AG20443 (cell line): ENCODE results near the gene KIF26A.

Experiments
- DNase-seq: peaks from one replicate; pipeline ENCODE4 v3.0.0; 2012; ENCODE audit warnings: low spot score, mixed read lengths

KIF26A gene

DNA sequence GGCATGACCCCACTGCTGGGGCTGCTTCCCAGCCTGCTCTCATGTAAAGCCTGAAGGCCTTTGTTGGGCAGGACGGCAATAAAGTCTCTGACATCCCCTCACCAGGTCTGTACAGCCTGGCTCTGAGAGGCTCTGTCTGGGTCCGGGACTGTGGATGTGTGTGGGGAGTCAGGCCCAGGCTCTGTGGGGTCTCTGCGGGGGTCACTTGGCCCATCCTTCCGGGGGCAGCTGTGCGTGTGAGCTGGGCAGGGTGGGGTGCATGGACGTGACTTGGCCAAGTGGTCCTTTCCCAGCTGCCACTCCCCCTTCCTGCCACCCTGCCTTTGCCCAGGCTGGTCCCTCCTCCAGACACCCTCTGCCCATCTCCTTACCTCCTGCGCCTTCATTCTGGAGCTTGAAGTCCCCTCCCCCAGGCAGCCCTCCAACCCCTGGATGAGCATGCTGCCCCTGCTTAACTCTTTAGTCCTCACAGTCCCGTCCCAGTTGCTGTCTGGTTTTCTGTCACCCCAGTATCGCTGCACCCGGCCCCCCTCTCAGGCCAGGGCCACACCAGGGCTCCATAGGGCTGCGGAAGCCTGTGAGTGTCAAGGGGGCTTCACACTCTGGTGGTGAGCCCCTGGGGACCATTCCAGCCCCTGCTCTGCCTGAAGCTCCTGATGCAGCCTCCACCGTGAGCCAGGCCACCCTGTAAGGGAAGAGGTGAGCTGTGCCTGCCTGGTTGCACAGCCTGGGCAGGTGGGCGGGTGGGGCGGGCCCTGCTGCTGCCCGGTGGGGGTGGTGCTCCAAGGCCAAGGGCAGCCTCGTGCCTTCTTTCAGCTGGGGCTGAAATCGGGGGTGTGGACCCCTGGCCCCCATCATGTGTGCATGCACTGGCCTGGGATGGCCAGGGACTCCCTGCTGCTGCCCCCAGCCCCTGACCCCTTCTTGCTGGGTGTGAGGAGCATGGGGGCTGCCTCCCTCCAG lies 25.5 kb upstream of the KIF26A start:
- DNase-seq, result no peak

DNA sequence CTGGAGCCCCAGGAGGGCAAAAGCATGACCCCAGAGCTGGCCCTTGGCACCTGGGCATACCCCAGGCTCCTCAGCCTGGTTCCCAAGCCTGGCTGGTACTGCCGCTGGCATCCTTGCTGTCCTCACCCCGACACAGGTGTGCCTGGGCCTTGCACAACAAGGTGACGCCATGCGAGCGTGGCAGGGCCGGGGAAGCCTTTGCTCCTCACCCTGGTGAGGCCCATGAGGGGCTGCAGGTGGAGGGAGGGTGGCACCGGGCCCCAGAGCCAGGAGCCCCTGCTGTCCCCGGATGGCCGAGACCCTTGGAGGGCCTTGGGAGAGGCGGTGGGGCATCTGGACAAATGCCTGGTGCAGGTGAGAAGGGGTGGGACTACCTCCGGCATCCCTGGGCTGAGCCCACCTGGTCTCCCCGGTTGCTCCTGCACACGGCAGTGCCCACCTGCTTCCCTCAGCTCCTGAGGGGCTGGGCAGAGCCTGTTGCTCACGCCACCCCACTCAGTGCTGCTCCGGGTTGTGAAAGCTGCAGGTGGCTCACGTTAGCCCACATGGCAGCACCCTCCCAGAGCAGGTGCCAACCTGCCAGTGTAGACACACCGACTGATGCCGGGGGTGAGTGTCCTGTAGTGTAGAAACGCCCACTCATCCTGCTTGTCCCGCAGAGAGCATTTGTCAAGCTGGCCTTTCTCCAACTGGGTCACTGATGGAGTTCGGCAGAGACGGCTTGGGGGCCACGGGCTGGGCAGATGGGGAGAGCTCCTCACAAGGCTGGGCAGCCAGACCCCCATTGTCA lies 24.6 kb upstream of the KIF26A start:
- DNase-seq, result no peak

DNA sequence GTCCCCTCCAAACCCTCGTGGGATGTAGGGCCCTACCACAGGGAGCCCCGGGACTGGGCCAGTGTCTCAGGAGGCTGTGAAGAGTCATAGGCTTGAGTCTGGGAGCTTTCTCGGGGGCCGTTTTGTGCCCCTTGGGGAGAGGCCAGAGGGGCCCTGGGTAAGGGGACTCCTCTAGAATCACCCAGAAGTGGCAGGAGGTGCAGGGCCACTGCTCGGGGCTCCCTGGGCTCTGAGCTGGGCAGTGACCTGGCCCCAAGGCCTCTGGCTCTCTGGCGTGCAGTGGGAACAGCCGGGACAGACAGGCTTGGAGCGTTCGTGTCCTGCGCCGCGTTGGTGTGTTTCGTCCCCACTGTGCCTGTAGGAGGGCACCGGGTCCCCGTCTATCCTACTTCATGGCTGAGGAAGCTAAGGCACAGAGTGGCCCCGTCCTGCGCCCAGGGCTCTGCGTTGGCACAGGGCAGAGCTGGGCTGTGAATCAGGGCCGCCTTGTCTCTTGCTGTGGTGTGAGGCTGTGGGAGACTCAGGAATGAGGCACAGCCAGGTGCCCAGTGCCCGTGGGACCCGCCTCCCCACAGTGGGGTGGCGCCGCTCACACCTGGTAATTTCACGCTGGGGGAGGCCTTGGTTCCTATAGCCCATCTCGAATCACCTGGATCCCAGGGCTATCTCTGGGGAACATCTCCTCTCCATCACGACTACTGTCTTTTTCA lies 23.8 kb upstream of the KIF26A start:
- DNase-seq, result no peak

DNA sequence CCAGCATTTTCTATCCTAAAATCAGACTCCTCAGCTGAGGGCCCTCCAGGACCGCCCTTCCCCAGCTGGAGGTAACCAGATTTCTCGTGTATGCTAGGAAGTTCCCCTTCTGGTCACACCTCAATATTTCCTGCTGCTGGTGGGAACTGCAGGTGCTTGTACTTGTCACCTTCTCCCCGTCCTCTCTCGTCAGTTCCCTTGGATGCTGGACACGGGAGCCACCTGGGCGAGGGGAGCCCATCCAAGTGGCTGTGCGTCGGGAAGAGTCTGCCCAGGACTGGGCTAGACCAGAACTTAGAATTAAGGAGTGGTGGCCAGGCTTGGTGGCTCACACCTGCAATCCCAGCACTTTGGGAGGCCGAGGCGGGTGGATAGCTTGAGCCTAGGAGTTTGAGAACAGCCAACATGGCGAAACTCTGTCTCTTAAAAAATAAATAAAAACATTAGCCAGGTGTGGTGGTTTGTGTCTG lies 23.2 kb upstream of the KIF26A start:
- DNase-seq, result no peak

DNA sequence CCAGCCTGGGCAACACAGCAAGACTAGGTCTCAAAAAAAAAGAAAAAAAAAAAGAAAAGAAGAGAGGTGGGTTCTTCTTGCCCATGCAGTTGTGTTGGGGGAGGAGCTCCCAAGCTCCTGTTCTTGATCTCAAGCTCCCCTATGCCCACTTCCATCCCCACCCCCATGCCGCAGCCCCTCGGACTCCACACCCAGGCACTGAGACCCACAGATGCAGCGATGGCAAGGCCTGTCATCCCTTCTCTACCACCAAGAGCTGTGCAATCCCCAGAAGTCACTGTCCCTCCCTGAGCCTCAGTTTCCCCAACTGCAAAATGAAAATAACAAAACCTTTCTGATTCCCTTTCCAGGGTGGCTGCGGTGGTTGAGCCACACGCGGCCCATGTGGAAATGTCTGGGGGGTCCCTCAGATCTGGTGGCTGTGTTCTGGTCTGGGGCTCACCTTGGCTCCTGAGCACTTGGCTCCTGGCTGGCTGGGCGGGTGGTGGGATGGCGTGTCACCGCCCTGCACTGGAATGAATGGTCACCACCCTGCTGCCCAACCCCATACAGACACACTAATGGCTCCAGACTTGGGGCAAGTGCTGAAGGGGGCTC lies 22.6 kb upstream of the KIF26A start:
- no peak for DNase-seq

DNA sequence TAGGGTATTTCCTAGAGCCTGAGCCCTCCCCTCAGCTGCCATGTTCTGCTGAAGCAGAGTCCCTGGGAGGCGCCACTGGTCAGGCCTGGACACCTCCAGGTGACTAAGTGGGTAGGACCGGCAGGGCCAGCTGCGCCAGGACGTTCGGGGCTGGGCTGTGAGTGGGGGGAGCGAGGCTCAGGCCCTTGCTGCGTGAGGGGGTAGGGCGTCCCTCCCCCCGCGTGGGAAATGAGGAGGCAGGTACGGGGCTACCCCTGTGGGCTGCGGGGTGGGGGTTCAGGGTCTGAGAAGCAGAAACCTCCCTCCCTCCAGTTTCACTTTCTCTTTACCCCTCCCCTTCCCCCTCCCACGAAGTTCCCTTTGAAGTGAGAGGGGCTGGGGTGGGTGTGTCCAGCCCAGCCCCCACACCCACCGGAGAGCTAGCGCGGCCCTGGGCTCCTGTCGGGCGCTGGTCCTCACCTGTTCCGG lies 22.1 kb upstream of the KIF26A start:
- no peak for DNase-seq

DNA sequence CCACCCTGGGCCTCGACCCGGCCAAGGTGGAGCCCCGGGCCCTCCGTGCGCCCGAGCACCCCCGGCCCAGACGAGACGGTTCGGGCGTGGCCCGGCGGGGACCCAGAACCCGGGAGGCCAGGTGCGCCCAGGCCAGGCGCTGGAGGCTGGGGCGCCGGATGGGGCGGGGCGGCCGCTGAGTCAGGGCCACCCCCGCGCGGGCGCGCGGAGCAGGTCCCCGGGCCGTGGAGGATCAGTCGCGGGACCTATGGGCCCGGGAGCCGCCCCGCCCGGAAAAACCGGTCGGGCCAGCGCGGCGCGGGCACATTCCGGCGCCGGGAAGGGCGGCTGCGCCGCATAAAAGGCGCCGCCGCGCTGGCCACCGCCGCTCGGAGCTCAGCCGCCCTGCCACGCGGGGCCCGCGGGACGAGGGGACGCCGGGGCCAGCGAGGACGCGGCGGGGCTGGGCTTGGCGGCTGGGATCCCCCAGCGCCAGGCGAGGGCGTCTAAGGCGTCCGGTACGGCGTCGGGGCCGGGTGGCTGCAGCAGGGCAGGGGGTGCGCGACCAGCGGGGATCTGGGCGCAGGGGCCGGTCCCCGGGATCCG lies 21.5 kb upstream of the KIF26A start:
- no peak for DNase-seq

DNA sequence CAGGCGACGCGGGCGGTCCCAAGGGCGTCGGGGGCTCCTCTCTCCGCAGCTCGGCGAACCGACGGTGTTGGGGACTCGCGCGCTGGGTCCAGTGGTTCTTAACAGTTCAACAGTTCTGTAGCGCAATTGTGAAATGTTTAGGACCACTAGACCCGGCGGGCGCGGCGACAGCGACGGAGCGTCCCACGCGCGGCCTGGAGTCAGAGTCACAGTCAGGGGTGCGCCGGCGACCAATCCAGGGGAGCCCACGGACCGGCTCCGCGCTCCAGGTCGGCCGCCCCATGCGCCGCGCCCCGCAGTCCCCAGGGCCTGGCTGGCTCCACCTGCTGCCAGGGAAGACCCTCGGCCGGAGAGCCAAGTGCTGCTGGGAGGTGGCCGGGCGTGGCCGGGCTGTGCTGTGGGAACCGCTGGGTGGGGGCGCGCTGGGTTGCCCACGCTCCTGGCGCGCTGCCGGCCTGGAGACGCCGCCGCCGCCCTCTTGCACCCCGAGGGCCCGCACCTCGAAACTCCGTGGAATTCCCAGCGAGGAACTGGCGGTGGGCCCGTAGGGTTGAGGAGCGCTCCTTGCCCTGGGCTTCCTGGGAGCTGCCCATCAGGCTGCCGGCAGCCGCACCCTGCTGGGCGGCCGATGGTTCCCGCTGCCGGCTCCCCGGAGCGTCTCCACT lies 20.9 kb upstream of the KIF26A start:
- no peak for DNase-seq

DNA sequence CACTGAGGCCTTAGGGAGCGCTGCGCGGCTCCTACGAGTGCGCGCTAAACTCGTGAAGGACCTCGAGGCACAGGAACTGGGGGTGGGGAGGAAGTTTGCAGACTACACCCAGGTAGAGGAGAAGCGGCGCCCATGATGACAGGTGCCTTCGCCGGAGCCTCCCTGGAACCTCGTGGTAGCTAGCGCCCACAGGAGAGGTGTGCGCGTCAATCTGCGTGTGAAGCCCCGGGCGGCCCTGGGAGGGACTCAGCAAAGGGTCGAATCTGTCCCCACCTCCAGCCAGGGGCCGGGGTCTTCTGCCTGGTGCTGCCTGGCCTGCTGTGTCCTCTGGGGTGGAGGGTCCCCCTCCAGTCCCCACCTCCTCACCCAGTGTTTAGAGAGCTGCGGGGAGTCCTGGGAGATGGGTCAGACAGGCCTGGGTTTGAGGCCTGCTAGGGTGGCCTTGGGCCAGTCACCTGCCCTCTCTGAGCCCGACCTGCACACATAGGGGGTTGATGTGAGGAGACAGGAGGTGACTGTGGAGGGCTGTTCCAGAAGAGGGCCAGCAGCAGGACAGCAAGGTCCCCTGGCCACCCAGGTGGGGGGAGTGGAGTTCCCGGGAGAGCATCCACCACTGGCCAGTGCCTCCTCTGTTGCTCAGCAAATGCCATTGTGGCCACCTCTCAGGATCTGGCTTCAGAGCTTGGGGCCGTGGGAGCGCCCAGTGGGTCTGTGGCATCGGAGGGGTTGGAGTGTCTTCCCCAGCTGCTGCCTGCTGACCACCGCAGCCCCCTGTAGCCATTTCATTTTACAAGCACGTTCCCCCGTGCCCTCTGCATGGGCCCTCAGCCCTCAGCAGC lies 20.2 kb upstream of the KIF26A start:
- no peak for DNase-seq

DNA sequence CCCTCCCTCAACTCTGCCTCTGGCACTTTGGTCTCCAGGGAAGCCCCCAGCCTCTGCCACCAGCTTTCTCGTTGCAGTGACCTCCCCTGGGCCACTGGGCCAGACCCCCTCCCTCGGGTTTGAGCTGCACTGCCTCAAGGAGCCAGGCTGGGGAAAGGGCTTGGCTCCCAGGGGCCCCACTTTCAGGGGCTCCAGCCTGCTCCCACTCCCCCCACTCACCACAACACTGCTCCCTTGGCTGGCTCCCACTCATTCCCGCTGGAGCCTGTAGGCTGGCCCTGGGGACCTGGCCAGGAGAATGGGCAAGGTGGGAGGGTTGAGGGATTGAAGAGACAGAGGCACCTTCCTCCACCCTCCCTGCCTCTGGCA lies 19.3 kb upstream of the KIF26A start:
- DNase-seq, result no peak

DNA sequence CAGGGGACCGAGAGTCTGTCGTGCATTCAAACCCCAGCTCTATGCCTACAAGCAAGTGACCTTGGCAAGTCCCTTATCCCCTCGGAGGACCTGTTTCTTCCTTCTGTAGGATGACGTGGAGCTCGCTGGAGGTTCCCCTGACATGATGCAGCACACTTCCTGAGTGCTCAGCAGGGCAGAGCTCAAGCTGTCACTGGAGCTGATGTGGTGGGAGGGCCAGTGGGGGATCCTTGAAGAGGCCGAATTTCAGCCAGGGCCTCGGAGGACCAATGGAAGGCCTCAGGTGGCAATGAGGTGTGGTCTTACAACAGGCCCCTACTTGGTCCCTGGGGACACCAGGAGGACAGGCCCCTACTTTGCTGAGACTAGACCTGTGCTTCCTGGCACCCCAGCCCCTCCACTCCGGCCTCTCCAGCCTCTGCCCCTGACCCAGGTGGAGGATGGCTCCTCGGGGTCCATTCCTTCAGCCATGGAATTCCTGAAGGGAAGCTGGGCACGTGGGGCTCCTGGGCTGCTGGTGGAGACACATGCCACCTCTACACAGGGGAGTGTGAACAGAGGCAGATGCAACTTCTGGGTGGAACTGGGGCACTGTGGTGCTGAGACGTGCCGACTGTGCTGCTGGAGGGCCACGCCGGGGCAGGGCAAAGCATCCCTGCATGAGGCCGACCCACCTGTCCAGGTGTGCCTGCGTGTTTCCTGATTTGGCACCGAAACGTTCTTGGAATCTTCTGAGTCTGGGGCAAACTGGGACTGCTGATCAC lies 18.7 kb upstream of the KIF26A start:
- no peak for DNase-seq

DNA sequence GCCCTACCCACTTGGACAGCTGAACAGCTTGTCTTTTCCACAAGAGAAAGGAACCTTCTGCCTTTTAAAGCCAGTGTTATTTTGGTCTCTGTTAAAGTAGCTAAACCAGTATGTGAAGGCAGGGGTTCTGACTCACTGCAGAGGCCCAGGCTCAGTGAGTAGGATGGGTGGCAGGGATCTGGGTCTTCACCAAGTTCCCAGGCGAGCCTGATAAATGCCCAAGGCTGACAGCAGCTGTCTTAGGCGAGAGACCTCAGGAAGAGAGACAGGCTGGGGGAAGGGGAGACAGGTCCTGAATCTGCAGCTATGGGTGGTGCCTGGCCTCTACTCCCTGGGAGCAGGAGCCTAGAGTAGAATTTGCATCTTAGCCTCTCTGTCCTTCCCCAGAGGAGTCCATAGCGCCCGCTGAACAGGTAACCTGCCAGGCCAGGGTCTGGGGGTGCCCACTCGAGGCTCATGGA lies 18.1 kb upstream of the KIF26A start:
- DNase-seq, result no peak

DNA sequence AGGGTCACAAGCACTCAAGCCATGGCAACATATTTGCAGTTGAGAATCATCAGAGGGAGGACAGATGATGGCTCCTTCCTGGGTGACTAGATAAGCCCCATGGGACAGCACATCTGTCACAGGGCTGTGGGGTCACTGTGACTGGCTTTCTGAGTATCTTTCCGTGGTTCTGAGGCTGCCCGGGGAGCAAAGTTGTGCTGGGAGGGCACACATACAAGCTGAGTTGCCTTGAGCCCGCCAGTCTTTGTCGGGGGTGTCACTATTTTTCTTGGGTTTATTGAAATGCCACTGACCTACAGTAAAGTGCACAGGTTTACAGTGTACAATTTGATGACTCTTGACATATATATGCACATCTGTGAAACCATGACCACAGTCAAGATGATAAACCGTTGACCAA lies 17.2 kb upstream of the KIF26A start:
- no peak for DNase-seq

DNA sequence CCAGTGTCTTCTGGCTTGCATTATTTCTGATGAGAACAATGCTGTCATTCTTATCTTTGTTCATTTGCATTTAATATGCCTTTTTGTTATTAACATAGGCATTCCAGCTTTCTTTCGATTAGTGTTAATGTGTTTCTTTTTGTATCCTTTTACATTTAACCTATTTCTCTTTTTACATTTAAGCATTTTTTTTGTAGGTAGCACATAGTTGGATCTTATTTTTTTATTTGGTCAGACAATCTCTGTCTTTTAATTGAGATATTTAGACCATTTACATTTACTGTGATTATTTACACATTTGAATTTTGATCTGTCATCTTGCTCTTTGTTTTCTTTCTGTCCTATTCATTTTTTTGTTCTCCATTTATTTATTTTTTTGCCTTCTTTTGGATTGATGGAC lies 14.5 kb upstream of the KIF26A start:
- no peak for DNase-seq

DNA sequence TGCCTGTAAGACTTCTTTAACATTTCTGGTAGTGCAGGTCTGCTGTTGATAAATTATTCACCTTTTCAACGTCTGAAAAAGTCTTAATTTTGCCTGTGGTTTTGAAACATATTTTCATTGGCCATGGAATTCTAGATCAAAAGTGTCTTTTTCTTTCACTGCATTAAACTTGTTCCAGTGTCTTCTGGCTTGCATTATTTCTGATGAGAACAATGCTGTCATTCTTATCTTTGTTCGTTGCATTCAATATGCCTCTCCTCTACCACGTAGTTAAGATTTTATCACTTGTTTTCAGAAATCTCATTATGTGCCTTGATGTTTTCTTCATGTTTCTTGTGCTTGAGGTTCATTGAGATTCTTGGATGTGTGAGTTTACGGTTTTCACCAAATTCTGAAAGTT lies 13.4 kb upstream of the KIF26A start:
- no peak for DNase-seq

DNA sequence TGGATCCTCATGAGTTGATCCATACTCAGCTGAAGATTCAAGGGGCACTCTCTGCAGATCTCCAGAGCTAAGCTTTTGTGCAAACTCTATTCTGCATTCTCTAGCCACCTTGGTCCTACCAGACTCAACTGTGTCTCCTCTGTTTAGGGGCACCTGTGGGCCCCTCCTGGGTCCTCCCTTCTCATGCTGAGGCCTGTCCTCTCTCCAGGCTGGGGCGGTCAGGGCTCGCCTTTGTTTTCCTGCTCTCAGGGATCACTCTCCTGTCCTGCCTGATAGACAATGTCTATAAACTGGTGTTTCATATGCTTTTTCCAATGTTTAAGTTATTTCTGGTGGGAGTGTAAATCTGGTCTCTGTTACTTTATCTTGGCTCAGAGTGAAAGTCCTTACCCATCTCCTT lies 11.6 kb upstream of the KIF26A start:
- no peak for DNase-seq

DNA sequence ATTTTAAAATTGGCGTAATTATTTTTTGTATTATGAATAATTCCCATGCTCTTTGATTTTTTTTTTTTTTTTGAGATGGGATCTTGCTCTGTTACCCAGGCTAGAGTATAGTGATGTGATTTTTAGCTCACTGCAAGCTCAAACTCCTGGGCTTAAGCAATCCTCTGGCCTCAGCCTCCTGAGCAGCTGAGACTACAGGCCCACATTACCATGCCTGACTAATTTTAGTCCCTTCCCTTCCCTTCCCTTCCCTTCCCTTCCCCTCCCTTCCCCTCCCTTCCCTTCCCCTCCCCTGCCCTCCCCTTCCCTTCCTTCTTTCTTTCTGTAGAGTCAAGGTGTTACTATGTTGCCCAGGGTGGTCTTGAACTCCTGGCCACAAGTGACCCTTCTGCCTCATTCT lies 9.4 kb upstream of the KIF26A start:
- no peak for DNase-seq

DNA sequence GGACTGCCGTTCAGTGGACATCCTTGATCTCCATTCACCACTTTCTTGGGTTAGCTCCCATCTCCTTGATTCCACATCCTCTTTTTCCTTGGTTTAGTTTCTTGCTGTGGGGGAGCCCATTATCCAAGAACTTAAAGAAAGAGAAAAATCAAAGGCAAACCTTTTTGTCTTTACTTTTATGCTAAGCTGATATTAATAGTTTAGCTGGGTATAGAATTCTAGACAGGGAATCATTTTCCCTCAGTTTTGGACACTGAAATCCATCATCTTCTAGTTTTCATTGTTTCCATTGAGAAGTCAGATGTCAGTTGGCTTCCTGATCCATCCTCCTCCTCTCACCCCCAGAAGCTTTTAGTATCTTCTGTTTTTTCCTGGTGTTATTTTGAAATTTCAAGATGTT lies 8.8 kb upstream of the KIF26A start:
- no peak for DNase-seq

DNA sequence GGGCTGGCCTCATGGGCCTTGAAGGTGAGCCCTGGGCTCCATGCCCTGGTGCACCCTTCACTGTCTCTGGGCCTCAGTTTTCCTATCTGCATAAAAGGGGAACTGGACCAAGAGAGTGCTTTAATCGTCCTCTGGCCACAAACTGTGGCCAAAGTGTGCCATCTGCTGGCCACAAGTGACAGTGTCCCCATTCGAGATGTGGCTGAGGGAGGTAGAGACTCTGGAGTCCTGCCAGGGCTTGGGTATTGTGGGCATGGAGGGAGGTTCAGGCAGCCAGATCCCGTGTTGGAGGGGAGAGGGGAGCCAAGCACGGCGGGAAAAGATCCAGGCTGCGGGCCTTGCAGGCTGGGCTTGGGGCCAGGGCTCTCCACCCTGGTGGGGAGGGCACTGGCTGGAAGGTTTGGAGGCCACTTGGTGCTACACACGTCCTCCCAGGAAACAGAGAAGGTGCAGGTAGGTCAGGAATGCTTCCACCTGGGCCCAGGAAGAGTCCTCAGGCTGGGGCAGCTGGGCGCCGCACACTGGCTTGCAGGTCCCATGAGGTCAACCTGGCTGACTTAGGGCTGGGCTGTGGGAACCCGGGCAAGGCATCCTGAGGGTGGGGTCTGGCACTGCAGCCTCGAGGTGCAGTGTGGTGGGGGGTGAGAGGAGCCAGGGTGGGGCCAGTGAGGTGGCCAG lies 7.3 kb upstream of the KIF26A start:
- DNase-seq, result no peak
